Neural progenitor cell (in vitro differentiated cells): ENCODE results near the gene SPARCL1. TPM values are rescaled to one million over a fixed set of nuclear protein-coding genes. Genes with fewer than 3 reads are reported as not detected.
A peak's percentile ranks its signal among the peaks of the same experiment; 100 is the strongest.
"Not testable (repeated sequence)": the region's sequence is repeated elsewhere in the genome, so short reads cannot be mapped to it uniquely, and the experiment has no call there.

Source experiments
- DNase-seq: peaks from one replicate; pipeline ENCODE4 v3.0.0-alpha.2; 2016; ENCODE audit warnings: low spot score
- H2AFZ ChIP-seq: fragments of 200-600 bp; sonication (generic); replicated peaks from 2 replicates; pipeline ENCODE4 v1.6.1; 2016; ENCODE audit warnings: antibody characterized with exemption
- H3F3A ChIP-seq: fragments of 200-600 bp; sonication (generic); 2 replicates; pipeline ENCODE4 v1.6.1; 2016; ENCODE audit warnings: antibody characterized with exemption, low read depth
- H3K27ac ChIP-seq: fragments of 200-600 bp; sonication (generic); 2 replicates; pipeline ENCODE4 v1.5.1; 2016; ENCODE audit warnings: mild to moderate bottlenecking
- H3K27me3 ChIP-seq: fragments of 200-600 bp; sonication (generic); 2 replicates; pipeline ENCODE4 v1.6.1; 2016; ENCODE audit warnings: mild to moderate bottlenecking, moderate library complexity
- H3K36me3 ChIP-seq: fragments of 200-600 bp; sonication (generic); 2 replicates; pipeline ENCODE4 v1.5.1; 2016
- H3K4me1 ChIP-seq: fragments of 200-600 bp; sonication (generic); 2 replicates; pipeline ENCODE4 v1.6.1; 2016; ENCODE audit warnings: mixed run types
- H3K4me2 ChIP-seq: fragments of 200-600 bp; sonication (generic); 2 replicates; pipeline ENCODE4 v1.6.1; 2016
- H3K4me3 ChIP-seq: fragments of 200-600 bp; sonication (generic); 2 replicates; pipeline ENCODE4 v1.5.1; 2016
- H3K79me2 ChIP-seq: fragments of 200-600 bp; sonication (generic); 2 replicates; pipeline ENCODE4 v1.6.1; 2016; ENCODE audit warnings: low read depth
- H3K9ac ChIP-seq: fragments of 200-600 bp; sonication (generic); 2 replicates; pipeline ENCODE4 v1.6.1; 2016
- H3K9me3 ChIP-seq: fragments of 200-600 bp; sonication (generic); 2 replicates; pipeline ENCODE4 v1.5.1; 2016; ENCODE audit warnings: low read depth
- H4K20me1 ChIP-seq: fragments of 200-600 bp; sonication (generic); 2 replicates; pipeline ENCODE4 v1.6.1; 2016; ENCODE audit warnings: low read depth
- H3K27ac Mint-ChIP-seq: 3 replicates; pipeline ENCODE4 v1.8.0; 2021; ENCODE audit warnings: mixed read lengths
- H3K27me3 Mint-ChIP-seq: 2 replicates; pipeline ENCODE4 v1.8.0; 2022; ENCODE audit warnings: low read depth, mild to moderate bottlenecking, inconsistent platforms, moderate library complexity, mixed read lengths; ENCODE audit not compliant: insufficient read depth
- H3K36me3 Mint-ChIP-seq: 3 replicates; pipeline ENCODE4 v1.8.0; 2021; ENCODE audit warnings: mixed read lengths
- H3K4me1 Mint-ChIP-seq: 3 replicates; pipeline ENCODE4 v1.8.0; 2021; ENCODE audit warnings: mixed read lengths
- H3K4me3 Mint-ChIP-seq: 3 replicates; pipeline ENCODE4 v1.8.0; 2021; ENCODE audit warnings: mild to moderate bottlenecking, moderate library complexity, mixed read lengths
- H3K9me3 Mint-ChIP-seq: 3 replicates; pipeline ENCODE4 v1.8.0; 2020; ENCODE audit warnings: mixed read lengths
- CTCF ChIP-seq: fragments of 200-600 bp; sonication (generic); IDR thresholded peaks from 2 replicates; pipeline ENCODE4 v1.5.1; 2017; ENCODE audit warnings: antibody characterized with exemption, mild to moderate bottlenecking
- EZH2 ChIP-seq: fragments of 200-600 bp; sonication (generic); IDR thresholded peaks from 2 replicates; pipeline ENCODE4 v1.6.1; 2017; ENCODE audit warnings: antibody characterized with exemption, mild to moderate bottlenecking, moderate library complexity
- EZH2phosphoT487 ChIP-seq: fragments of 200-600 bp; sonication (generic); IDR thresholded peaks from 2 replicates; pipeline ENCODE4 v1.6.1; 2017; ENCODE audit warnings: antibody characterized with exemption
- total RNA-seq: library from RNA; depleted of rRNA; stranded (reverse); fragments of >200 nt; gene quantifications from 2 replicates; pipeline ENCODE4 v1.2.3, GENCODE V29; 2015; ENCODE audit warnings: low replicate concordance

SPARCL1 gene
- total RNA-seq, 1 donor from 2014 or later = not detected

GRCh38 chr4:87426865-87427517, 102.2 kb downstream of the SPARCL1 start:
- Histone ChIP-seq H3K27me3 (no peaks in the 10 kb centered on the region), H3K27ac (no peak overlapping the region), H3K4me2 (no peak overlapping the region), H4K20me1 (no peaks in the 10 kb centered on the region), H2AFZ (no peak overlapping the region), H3F3A (peaks cover 9% of the 10 kb centered on the region), H3K79me2 (peaks cover 80% of the 10 kb centered on the region), H3K4me3 (no peak overlapping the region), H3K9me3 (no peaks in the 10 kb centered on the region), H3K9ac (no peak overlapping the region), H3K36me3 (no peaks in the 10 kb centered on the region), H3K4me1 (peaks cover 10% of the 10 kb centered on the region)
- Mint-ChIP-seq H3K9me3 (no peaks in the 10 kb centered on the region), H3K36me3 (peaks cover 3% of the 10 kb centered on the region), H3K4me3 (no peak overlapping the region), H3K27ac (no peak overlapping the region), H3K4me1 (peaks cover 13% of the 10 kb centered on the region), H3K27me3 (no peaks in the 10 kb centered on the region)
- TF ChIP-seq CTCF (no peak), EZH2phosphoT487 (no peak), EZH2 (no peak)
- no peak for DNase-seq

GRCh38 chr4:87425711-87426110, 103.5 kb downstream of the SPARCL1 start:
- Histone ChIP-seq H3K36me3 (no peaks in the 10 kb centered on the region), H3K27ac (no peak overlapping the region), H3K4me3 (no peak overlapping the region), H3K9ac (no peak overlapping the region), H3F3A (peaks cover 10% of the 10 kb centered on the region), H3K4me2 (no peak overlapping the region), H4K20me1 (no peaks in the 10 kb centered on the region), H3K79me2 (peaks cover 72% of the 10 kb centered on the region), H3K27me3 (no peaks in the 10 kb centered on the region), H3K4me1 (peaks cover 16% of the 10 kb centered on the region), H2AFZ (no peak overlapping the region), H3K9me3 (no peaks in the 10 kb centered on the region)
- H3K27me3 Mint-ChIP-seq = no peaks in the 10 kb centered on the region
- no peak for DNase-seq
- H3K9me3 Mint-ChIP-seq = no peaks in the 10 kb centered on the region
- no peak overlapping the region for H3K4me3 Mint-ChIP-seq
- H3K4me1 Mint-ChIP-seq = peaks cover 15% of the 10 kb centered on the region
- H3K27ac Mint-ChIP-seq = no peak overlapping the region
- H3K36me3 Mint-ChIP-seq = peaks cover 3% of the 10 kb centered on the region
- TF ChIP-seq EZH2 (no peak), CTCF (no peak), EZH2phosphoT487 (no peak)

- Mint-ChIP-seq H3K27ac (peak overlapping the region; percentile 6), H3K4me3 (peak overlapping the region; percentile 97), H3K4me1 (peaks cover 15% of the 10 kb centered on the region)
- H3K27me3 ChIP-seq, H3K36me3 Mint-ChIP-seq, H3K36me3 ChIP-seq, DNase-seq, H3F3A ChIP-seq, H3K9me3 Mint-ChIP-seq, H3K9me3 ChIP-seq, H2AFZ ChIP-seq, H3K9ac ChIP-seq, H4K20me1 ChIP-seq, H3K27ac ChIP-seq, H3K27me3 Mint-ChIP-seq, H3K4me3 ChIP-seq: not testable (repeated sequence)
- Histone ChIP-seq H3K79me2 (peaks cover 58% of the 10 kb centered on the region), H3K4me2 (peak overlapping the region; percentile 95), H3K4me1 (peaks cover 20% of the 10 kb centered on the region)
Observed at GRCh38 chr4:87424099-87424543, 105.1 kb downstream of the SPARCL1 start.

Other genes with a start within 250 kb of the SPARCL1 start
- 0.31 and 0.60 TPM in 2 replicates for gene HSD17B13, start 206.5 kb downstream of the SPARCL1 start, total RNA-seq
- gene HSD17B11, start 138.2 kb downstream of the SPARCL1 start, total RNA-seq = 30.6 and 30.8 TPM in 2 replicates
- 10.2 and 18.0 TPM in 2 replicates for gene NUDT9, start 106.8 kb downstream of the SPARCL1 start, total RNA-seq
- gene DSPP, start 79.2 kb upstream of the SPARCL1 start, total RNA-seq = 0.21 TPM in 1 of 2 replicates, not detected in the other
- gene DMP1, start 120.9 kb upstream of the SPARCL1 start, total RNA-seq = not detected in 2 replicates